GM19239 (cell line): ENCODE data around the gene EFCAB5.
A peak's percentile ranks its signal among the peaks of the same experiment; 100 is the strongest.
"Not testable (repeated sequence)": the region's sequence is repeated elsewhere in the genome, so short reads cannot be mapped to it uniquely, and the experiment has no call there.

Source experiments
- DNase-seq: peaks from one replicate; pipeline ENCODE4 v3.0.0; 2011; ENCODE audit warnings: low spot score; ENCODE audit not compliant: insufficient read length
- FAIRE-seq: peaks from 2 replicates; lab custom pipeline; 2011; peaks lifted over from hg19 to GRCh38; lab: Jason Lieb, UNC

The EFCAB5 gene

GRCh38 chr17:30087431-30087830 is 146.0 kb downstream of the EFCAB5 start:
- not testable (repeated sequence) for DNase-seq, FAIRE-seq

GRCh38 chr17:30091121-30091670 is 149.8 kb downstream of the EFCAB5 start:
- DNase-seq, result no peak
- FAIRE-seq, result no peak

GRCh38 chr17:30091771-30092170 is 150.3 kb downstream of the EFCAB5 start:
- no peak for FAIRE-seq

GRCh38 chr17:30092886-30093285 is 151.5 kb downstream of the EFCAB5 start:
- DNase-seq, result no peak
- no peak for FAIRE-seq

More at GRCh38 chr17:30091771-30092170, 150.3 kb downstream of the EFCAB5 start:
- no peak for DNase-seq

GRCh38 chr17:30093463-30094147 is 152.2 kb downstream of the EFCAB5 start:
- FAIRE-seq (peak; percentile 85), DNase-seq (peak; percentile 45)

GRCh38 chr17:30095507-30096244 is 154.2 kb downstream of the EFCAB5 start:
- peak; percentile 84 for FAIRE-seq
- no peak for DNase-seq

GRCh38 chr17:30101686-30102390 is 160.4 kb downstream of the EFCAB5 start:
- FAIRE-seq (no peak), DNase-seq (no peak)

- FAIRE-seq (peak; percentile 66), DNase-seq (no peak)
These were observed 162.5 kb downstream of the EFCAB5 start for GRCh38 chr17:30103921-30104320.

- FAIRE-seq (peak; percentile 98), DNase-seq (peak; percentile 44)
These were observed 163.3 kb downstream of the EFCAB5 start for GRCh38 chr17:30104575-30105339.

- DNase-seq (no peak), FAIRE-seq (no peak)
These were observed 171.4 kb downstream of the EFCAB5 start for GRCh38 chr17:30112794-30113193.

GRCh38 chr17:30113213-30113612 is 171.8 kb downstream of the EFCAB5 start:
- DNase-seq, result no peak
- FAIRE-seq, result no peak

GRCh38 chr17:30116345-30116660 is 174.9 kb downstream of the EFCAB5 start:
- FAIRE-seq (no peak), DNase-seq (no peak)

- FAIRE-seq, result peak; percentile 100
These were observed 175.5 kb downstream of the EFCAB5 start, which contains the start of gene NSRP1 for GRCh38 chr17:30116661-30117551. TSS of gene NSRP1 (plus strand) at chr17:30116816. CDS start at chr17:30116844, 28 bp downstream.

GRCh38 chr17:30117675-30118081 is 176.2 kb downstream of the EFCAB5 start:
- no peak for FAIRE-seq
- DNase-seq, result no peak

More at GRCh38 chr17:30116661-30117551, 175.5 kb downstream of the EFCAB5 start, which contains the start of gene NSRP1:
- DNase-seq, result peak; percentile 74

- DNase-seq, FAIRE-seq: not testable (repeated sequence)
These were observed 177.2 kb downstream of the EFCAB5 start for GRCh38 chr17:30118635-30119034.

GRCh38 chr17:30124273-30124796 is 182.9 kb downstream of the EFCAB5 start:
- DNase-seq, result no peak
- no peak for FAIRE-seq

- FAIRE-seq, result no peak
- no peak for DNase-seq
These were observed 188.7 kb downstream of the EFCAB5 start for GRCh38 chr17:30130121-30130520.

- no peak for FAIRE-seq
- DNase-seq, result no peak
These were observed 191.2 kb downstream of the EFCAB5 start for GRCh38 chr17:30132615-30133014.

- FAIRE-seq (peak; percentile 23), DNase-seq (no peak)
These were observed 191.8 kb downstream of the EFCAB5 start for GRCh38 chr17:30133197-30133596.
